ENCODE measurements around the gene SLC6A3. TPM values are rescaled to one million over a fixed set of nuclear protein-coding genes. Genes with fewer than 3 reads are reported as not detected.

Gene SLC6A3
- total and polyA plus RNA-seq, 2 donors (not counting 1 experiment from before 2014, with no cell fraction given): not detected

- H3K27me3 ChIP-seq (ENCODE audit: control insufficient read depth, insufficient read depth, low read length): no peaks in the 10 kb centered on the region
- H3K4me1 ChIP-seq (ENCODE audit: control insufficient read depth, extremely low read depth, insufficient read depth, low read length): no peaks in the 10 kb centered on the region
- TF ChIP-seq EZH2 (IDR thresholded peaks at IDR 0.05; ENCODE audit: low read length, missing control alignments): no peak
- no peak for TF ChIP-seq CTCF (conservative IDR thresholded peaks at IDR 0.05 in 1 of 2, IDR thresholded peaks at IDR 0.05 in 1 of 2; ENCODE audit: low read depth in 1 of 2, low read length in 2 of 2)
- no peak overlapping the region for H3K27ac ChIP-seq (ENCODE audit: insufficient read depth, low read length)
- no peaks in the 10 kb centered on the region for H3K9me3 ChIP-seq (ENCODE audit: control insufficient read depth, insufficient read depth, low read depth, low read length)
- H3K4me2 ChIP-seq (ENCODE audit: extremely low read depth, insufficient read depth, low read length): no peak overlapping the region
- no peak overlapping the region for H3K9ac ChIP-seq (ENCODE audit: insufficient read depth, low read length)
- no peak for DNase-seq (ENCODE audit: low read depth in 2 of 2)
- no peaks in the 10 kb centered on the region for H4K20me1 ChIP-seq (ENCODE audit: control insufficient read depth, extremely low read depth, insufficient read depth, low read length)
- H3K79me2 ChIP-seq (ENCODE audit: control insufficient read depth, insufficient read depth, low read length): no peaks in the 10 kb centered on the region
- no peak overlapping the region for H2AFZ ChIP-seq (ENCODE audit: low read length)
- H3K36me3 ChIP-seq (ENCODE audit: control insufficient read depth, insufficient read depth, low read length): no peaks in the 10 kb centered on the region
- no peak overlapping the region for H3K4me3 ChIP-seq (replicated peaks in 1 of 4; ENCODE audit: control extremely low read depth in 1 of 4, insufficient read depth in 1 of 4, low read depth in 3 of 4, low read length in 4 of 4)
These were observed 9.9 kb downstream of the SLC6A3 start for GRCh38 chr5:1435369-1435768.

DNA sequence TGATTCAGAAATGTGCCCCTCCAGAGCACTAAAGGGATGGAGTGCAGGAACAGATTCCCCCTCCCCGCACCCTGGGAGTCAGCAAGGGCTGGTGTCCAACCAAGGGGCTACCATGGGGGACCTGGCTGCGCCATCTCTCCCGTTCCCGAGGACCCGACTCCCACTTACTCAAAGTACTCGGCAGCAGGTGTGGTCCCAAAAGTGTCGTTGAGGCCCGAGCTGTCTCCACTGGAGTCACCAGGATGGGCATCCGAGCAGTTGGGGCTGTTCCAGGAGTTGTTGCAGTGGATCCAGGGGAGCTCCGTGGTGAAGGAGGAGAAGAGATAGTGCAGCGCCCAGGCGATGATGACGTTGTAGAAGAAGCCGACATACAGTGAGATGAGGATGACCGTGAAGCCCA is 12.9 kb downstream of the SLC6A3 start:
- no peaks in the 10 kb centered on the region for H3K9me3 ChIP-seq (ENCODE audit: control insufficient read depth, insufficient read depth, low read depth, low read length)
- no peaks in the 10 kb centered on the region for H3K79me2 ChIP-seq (ENCODE audit: control insufficient read depth, insufficient read depth, low read length)
- no peak overlapping the region for H3K4me2 ChIP-seq (ENCODE audit: extremely low read depth, insufficient read depth, low read length)
- H3K27me3 ChIP-seq (ENCODE audit: control insufficient read depth, insufficient read depth, low read length): no peaks in the 10 kb centered on the region
- no peaks in the 10 kb centered on the region for H3K4me1 ChIP-seq (ENCODE audit: control insufficient read depth, extremely low read depth, insufficient read depth, low read length)
- H2AFZ ChIP-seq (ENCODE audit: low read length): no peak overlapping the region
- H3K27ac ChIP-seq (ENCODE audit: insufficient read depth, low read length): no peak overlapping the region
- no peaks in the 10 kb centered on the region for H3K36me3 ChIP-seq (ENCODE audit: control insufficient read depth, insufficient read depth, low read length)
- H4K20me1 ChIP-seq (ENCODE audit: control insufficient read depth, extremely low read depth, insufficient read depth, low read length): no peaks in the 10 kb centered on the region
- no peak overlapping the region for H3K4me3 ChIP-seq (replicated peaks in 1 of 4; ENCODE audit: control extremely low read depth in 1 of 4, insufficient read depth in 1 of 4, low read depth in 3 of 4, low read length in 4 of 4)
- TF ChIP-seq CTCF (conservative IDR thresholded peaks at IDR 0.05 in 1 of 2, IDR thresholded peaks at IDR 0.05 in 1 of 2; ENCODE audit: low read depth in 1 of 2, low read length in 2 of 2) (no peak), EZH2 (IDR thresholded peaks at IDR 0.05; ENCODE audit: low read length, missing control alignments) (no peak)
- no peak overlapping the region for H3K9ac ChIP-seq (ENCODE audit: insufficient read depth, low read length)
- DNase-seq (ENCODE audit: low read depth in 2 of 2): no peak

DNA sequence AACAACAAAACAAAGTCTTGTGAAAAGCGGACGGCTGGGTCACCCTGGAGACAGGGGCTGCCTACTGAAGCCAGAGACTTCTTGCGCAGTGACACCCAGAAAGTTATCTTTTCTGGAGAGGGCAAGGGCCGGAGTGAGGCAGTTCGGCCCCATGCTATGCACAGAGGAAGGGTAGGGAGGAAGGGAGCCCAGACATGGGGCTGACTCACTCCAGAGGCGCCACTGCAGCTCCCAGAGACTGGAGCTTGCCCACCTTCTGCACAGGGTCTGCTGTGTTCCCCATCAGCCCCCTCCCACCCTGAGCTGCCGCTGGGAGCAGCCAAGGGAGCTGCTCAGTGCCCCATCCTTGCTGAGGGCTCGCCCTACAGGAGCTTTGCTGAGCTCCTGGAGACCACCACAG is 13.3 kb downstream of the SLC6A3 start:
- H2AFZ ChIP-seq (ENCODE audit: low read length): no peak overlapping the region
- H3K4me3 ChIP-seq (replicated peaks in 1 of 4; ENCODE audit: control extremely low read depth in 1 of 4, insufficient read depth in 1 of 4, low read depth in 3 of 4, low read length in 4 of 4): no peak overlapping the region
- no peaks in the 10 kb centered on the region for H3K4me1 ChIP-seq (ENCODE audit: control insufficient read depth, extremely low read depth, insufficient read depth, low read length)

More for the DNA sequence above, 13.3 kb downstream of the SLC6A3 start:
- no peak overlapping the region for H3K4me2 ChIP-seq (ENCODE audit: extremely low read depth, insufficient read depth, low read length)
- no peaks in the 10 kb centered on the region for H3K9me3 ChIP-seq (ENCODE audit: control insufficient read depth, insufficient read depth, low read depth, low read length)
- no peaks in the 10 kb centered on the region for H3K79me2 ChIP-seq (ENCODE audit: control insufficient read depth, insufficient read depth, low read length)
- no peak overlapping the region for H3K27ac ChIP-seq (ENCODE audit: insufficient read depth, low read length)
- no peak overlapping the region for H3K9ac ChIP-seq (ENCODE audit: insufficient read depth, low read length)
- H3K27me3 ChIP-seq (ENCODE audit: control insufficient read depth, insufficient read depth, low read length): no peaks in the 10 kb centered on the region
- TF ChIP-seq CTCF (conservative IDR thresholded peaks at IDR 0.05 in 1 of 2, IDR thresholded peaks at IDR 0.05 in 1 of 2; ENCODE audit: low read depth in 1 of 2, low read length in 2 of 2): no peak
- no peak for TF ChIP-seq EZH2 (IDR thresholded peaks at IDR 0.05; ENCODE audit: low read length, missing control alignments)
- no peaks in the 10 kb centered on the region for H3K36me3 ChIP-seq (ENCODE audit: control insufficient read depth, insufficient read depth, low read length)
- no peak for DNase-seq (ENCODE audit: low read depth in 2 of 2)
- H4K20me1 ChIP-seq (ENCODE audit: control insufficient read depth, extremely low read depth, insufficient read depth, low read length): no peaks in the 10 kb centered on the region

Data from fibroblast of lung (primary cell).